Measurements from ENCODE around the gene AHNAK. TPM values are rescaled to one million over a fixed set of nuclear protein-coding genes. Genes with fewer than 3 reads are reported as not detected.

The AHNAK gene
- total and polyA plus RNA-seq, 8 donors, result 37.4 to 693 (median 554) TPM

DNA sequence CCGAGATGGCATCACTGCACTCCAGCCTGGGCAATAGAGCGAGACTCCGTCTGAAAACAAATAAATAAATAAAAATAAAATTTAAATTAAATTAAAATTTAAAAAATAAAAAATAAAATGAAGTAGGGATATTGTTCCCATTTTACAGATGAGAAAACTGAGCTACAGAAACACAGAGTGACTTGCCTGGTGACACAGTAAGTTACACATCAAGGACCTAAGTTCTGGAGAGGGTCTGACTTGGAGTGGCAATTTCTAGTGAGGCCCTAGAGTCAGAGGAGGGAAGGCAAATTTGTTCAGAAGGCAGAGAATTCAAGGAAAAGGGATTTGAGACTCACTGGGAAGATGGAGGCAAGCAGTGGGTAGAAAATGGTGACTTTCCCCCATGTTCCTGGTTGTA is 125.7 kb downstream of the AHNAK start:
- intact Hi-C loops (cut with DNase I; ENCODE audit: low total_unique reads), result loop anchor here (5.0 kb wide), 1 partner anchor 121 kb away; no protein-coding TSS in a partner anchor
- TF ChIP-seq, protein P1, sequence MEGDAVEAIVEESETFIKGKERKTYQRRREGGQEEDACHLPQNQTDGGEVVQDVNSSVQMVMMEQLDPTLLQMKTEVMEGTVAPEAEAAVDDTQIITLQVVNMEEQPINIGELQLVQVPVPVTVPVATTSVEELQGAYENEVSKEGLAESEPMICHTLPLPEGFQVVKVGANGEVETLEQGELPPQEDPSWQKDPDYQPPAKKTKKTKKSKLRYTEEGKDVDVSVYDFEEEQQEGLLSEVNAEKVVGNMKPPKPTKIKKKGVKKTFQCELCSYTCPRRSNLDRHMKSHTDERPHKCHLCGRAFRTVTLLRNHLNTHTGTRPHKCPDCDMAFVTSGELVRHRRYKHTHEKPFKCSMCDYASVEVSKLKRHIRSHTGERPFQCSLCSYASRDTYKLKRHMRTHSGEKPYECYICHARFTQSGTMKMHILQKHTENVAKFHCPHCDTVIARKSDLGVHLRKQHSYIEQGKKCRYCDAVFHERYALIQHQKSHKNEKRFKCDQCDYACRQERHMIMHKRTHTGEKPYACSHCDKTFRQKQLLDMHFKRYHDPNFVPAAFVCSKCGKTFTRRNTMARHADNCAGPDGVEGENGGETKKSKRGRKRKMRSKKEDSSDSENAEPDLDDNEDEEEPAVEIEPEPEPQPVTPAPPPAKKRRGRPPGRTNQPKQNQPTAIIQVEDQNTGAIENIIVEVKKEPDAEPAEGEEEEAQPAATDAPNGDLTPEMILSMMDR (IDR thresholded peaks at IDR 0.05), result no peak
- no peak for TF ChIP-seq POLR2A (IDR thresholded peaks at IDR 0.05)
- TF ChIP-seq EP300 (IDR thresholded peaks at IDR 0.05), result no peak
- no peak for TF ChIP-seq POLR2AphosphoS5 (IDR thresholded peaks at IDR 0.05)
- Histone ChIP-seq H3K4me3 (no peak overlapping the region), H3K36me3 (no peaks in the 10 kb centered on the region), H3K4me1 (peaks cover 19 to 47% (median 27%) of the 10 kb centered on the region in 4 donors), H3K27me3 (no peaks in the 10 kb centered on the region), H3K9me3 (no peaks in the 10 kb centered on the region), H3K27ac (peak overlapping the region in 2 of 5 donors; percentile 62 to 68)
- DNase-seq, result no peak
- 95 to 100% (median 98%) methylated on average over 3 of the region's 3 CpGs for WGBS, 5 donors

DNA sequence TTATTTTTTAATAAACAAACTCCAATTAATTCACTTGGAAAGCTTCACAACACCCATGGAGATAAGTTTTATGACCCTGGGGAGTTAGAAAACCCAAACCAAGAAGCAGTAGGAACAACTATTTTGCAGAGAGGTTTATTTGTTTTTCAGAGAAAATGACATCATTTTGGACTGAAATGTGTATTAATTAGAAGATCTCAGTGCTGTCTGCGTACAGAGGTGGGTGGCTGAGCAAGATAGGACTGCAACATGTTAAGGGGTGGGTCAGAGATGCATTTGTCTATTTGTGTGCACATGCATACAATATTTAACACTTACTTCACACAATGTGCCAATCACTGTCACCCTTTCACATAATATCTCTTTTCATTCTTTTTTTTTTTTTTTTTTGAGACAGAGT is 126.7 kb downstream of the AHNAK start:
- Histone ChIP-seq H3K9me3 (no peaks in the 10 kb centered on the region), H3K27ac (peak overlapping the region in 3 of 5 donors; percentile 42 to 68 (median 62)), H3K4me1 (peaks cover 18 to 44% (median 26%) of the 10 kb centered on the region in 4 donors), H3K4me3 (no peak overlapping the region), H3K36me3 (no peaks in the 10 kb centered on the region), H3K27me3 (no peaks in the 10 kb centered on the region)
- TF ChIP-seq POLR2A (IDR thresholded peaks at IDR 0.05) (no peak), POLR2AphosphoS5 (IDR thresholded peaks at IDR 0.05) (no peak), EP300 (IDR thresholded peaks at IDR 0.05) (no peak)
- TF ChIP-seq, protein P1 (IDR thresholded peaks at IDR 0.05), result no peak
- WGBS, 5 donors, result 39 to 73% (median 47%) methylated on average over 1 of the region's 1 CpG
- intact Hi-C loops (cut with DNase I; ENCODE audit: low total_unique reads), result loop anchor here (5.0 kb wide), 1 partner anchor 122 kb away; no protein-coding TSS in a partner anchor
- peak in 1 of 2 donors; percentile 35 for DNase-seq

DNA sequence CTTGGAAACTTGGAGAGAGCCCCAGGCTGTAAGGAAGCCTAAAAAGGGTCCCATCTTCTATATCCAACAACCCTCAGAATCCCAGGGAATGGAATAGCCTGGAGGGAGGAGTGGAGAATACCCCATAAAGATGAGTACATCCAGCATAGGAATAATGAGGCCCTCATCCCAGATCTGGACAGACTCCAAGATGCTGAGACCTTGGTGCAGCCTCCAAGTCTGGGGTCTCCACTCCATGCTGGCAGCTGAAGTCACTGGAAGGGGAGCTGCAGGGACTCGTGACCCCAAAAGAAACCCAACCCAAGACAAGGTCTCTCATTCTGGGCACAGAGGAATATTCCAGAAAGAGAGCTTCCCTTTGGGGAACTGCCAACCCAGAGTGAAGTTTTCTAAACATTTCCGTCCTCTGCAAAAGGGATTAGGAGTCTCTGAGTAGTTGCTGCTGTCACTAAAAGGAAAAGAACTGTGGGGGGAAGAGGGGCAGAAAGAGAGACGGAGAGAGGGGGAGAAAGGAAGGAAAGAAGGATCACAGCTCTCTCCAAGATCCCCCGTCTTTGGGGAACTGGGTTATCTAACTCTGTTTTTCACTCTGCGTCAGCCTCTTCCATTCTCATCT is 127.2 kb downstream of the AHNAK start:
- H3K9me3 ChIP-seq, result no peaks in the 10 kb centered on the region
- WGBS, 5 donors, result 26 to 62% (median 52%) methylated on average over 5 of the region's 5 CpGs
- peaks cover 13 to 38% (median 24%) of the 10 kb centered on the region in 4 donors for H3K4me1 ChIP-seq
- H3K27ac ChIP-seq, result peak overlapping the region; percentile 5 to 68 (median 50)
- H3K4me3 ChIP-seq, result no peak overlapping the region
- DNase-seq, result peak in 1 of 2 donors; percentile 83
- intact Hi-C loops (cut with DNase I; ENCODE audit: low total_unique reads), result no loop called here
- no peaks in the 10 kb centered on the region for H3K36me3 ChIP-seq
- TF ChIP-seq, protein P1 (IDR thresholded peaks at IDR 0.05), result no peak
- TF ChIP-seq POLR2A (IDR thresholded peaks at IDR 0.05) (no peak), EP300 (IDR thresholded peaks at IDR 0.05) (no peak), POLR2AphosphoS5 (IDR thresholded peaks at IDR 0.05) (no peak)
- H3K27me3 ChIP-seq, result no peaks in the 10 kb centered on the region

DNA sequence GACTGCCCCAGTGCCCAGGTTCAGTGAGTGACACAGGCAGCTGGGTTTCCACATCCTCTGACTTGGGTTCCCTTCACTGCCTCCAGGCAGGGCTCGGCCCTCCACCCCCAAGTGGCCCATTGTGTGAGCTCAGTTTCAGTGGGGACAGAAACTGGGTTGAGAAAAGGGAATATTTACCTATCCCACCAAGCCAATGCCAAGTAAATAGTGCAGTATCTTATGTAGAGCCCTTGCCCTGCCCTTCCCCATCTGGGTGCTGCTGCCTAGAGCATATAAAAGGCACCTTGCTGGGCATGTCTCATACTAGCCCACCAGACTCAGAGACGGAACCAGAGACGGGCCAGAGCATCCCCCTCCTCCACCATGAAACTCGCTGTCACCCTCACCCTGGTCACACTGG is 127.9 kb downstream of the AHNAK start, which contains the start of gene SCGB1A1:
Gene SCGB1A1 (plus strand): TSS at position 301 of the 400 bp plus-strand sequence. CDS start 63 bp downstream, at position 364.
- WGBS, 5 donors, result 60 to 92% (median 80%) methylated on average over 4 of the region's 4 CpGs
- Histone ChIP-seq H3K4me1 (peaks cover 10 to 34% (median 21%) of the 10 kb centered on the region in 4 donors), H3K27ac (peak within 1 kb of the TSS; percentile 15 to 68 (median 50)), H3K4me3 (no peak within 1 kb of the TSS), H3K9me3 (no peaks in the 10 kb centered on the region), H3K36me3 (no peaks in the 10 kb centered on the region), H3K27me3 (no peaks in the 10 kb centered on the region)
- no peak for TF ChIP-seq POLR2A (IDR thresholded peaks at IDR 0.05)
- no peak for TF ChIP-seq POLR2AphosphoS5 (IDR thresholded peaks at IDR 0.05)
- TF ChIP-seq, protein P1 (IDR thresholded peaks at IDR 0.05), result no peak
- TF ChIP-seq EP300 (IDR thresholded peaks at IDR 0.05), result no peak
- intact Hi-C loops (cut with DNase I; ENCODE audit: low total_unique reads), result no loop called here
- no peak for DNase-seq

Measured in stomach (tissue), 9 donors.